Type B pancreatic cell (in vitro differentiated cells): ENCODE data around the gene SCGB1C1. TPM values are rescaled to one million over a fixed set of nuclear protein-coding genes. Genes with fewer than 3 reads are reported as not detected.

Source experiments
- DNase-seq: peaks from one replicate; pipeline ENCODE4 v3.0.0; 2021; ENCODE audit warnings: mixed read lengths; ENCODE audit not compliant: unreplicated experiment; ENCODE audit errors: extremely low spot score
- H3K27ac Mint-ChIP-seq: 2 replicates; pipeline ENCODE4 v1.8.0; 2021; ENCODE audit warnings: mild to moderate bottlenecking, mixed read lengths
- H3K27me3 Mint-ChIP-seq: 2 replicates; pipeline ENCODE4 v1.8.0; 2021; ENCODE audit warnings: mixed read lengths
- H3K36me3 Mint-ChIP-seq: 2 replicates; pipeline ENCODE4 v1.8.0; 2021; ENCODE audit warnings: mixed read lengths
- H3K4me1 Mint-ChIP-seq: one replicate; pipeline ENCODE4 v1.8.0; 2021; ENCODE audit warnings: mixed read lengths; ENCODE audit not compliant: unreplicated experiment
- H3K4me3 Mint-ChIP-seq: 2 replicates; pipeline ENCODE4 v1.8.0; 2021; ENCODE audit warnings: mild to moderate bottlenecking, mixed read lengths
- H3K9me3 Mint-ChIP-seq: 2 replicates; pipeline ENCODE4 v1.8.0; 2021; ENCODE audit warnings: mixed read lengths
- total RNA-seq: library from RNA; stranded (reverse); gene quantifications from 2 replicates; pipeline ENCODE4 v1.2.1, GENCODE V29; 2021; ENCODE audit warnings: low replicate concordance
- TF ChIP-seq, protein P1 (sequence below): fragments of 200-600 bp; sonication (generic); conservative IDR thresholded peaks from 2 replicates; pipeline ENCODE4 v1.5.0; 2021; ENCODE audit warnings: antibody characterized with exemption, mild to moderate bottlenecking

Gene SCGB1C1
- total RNA-seq, 1 donor from 2014 or later: not detected

DNA sequence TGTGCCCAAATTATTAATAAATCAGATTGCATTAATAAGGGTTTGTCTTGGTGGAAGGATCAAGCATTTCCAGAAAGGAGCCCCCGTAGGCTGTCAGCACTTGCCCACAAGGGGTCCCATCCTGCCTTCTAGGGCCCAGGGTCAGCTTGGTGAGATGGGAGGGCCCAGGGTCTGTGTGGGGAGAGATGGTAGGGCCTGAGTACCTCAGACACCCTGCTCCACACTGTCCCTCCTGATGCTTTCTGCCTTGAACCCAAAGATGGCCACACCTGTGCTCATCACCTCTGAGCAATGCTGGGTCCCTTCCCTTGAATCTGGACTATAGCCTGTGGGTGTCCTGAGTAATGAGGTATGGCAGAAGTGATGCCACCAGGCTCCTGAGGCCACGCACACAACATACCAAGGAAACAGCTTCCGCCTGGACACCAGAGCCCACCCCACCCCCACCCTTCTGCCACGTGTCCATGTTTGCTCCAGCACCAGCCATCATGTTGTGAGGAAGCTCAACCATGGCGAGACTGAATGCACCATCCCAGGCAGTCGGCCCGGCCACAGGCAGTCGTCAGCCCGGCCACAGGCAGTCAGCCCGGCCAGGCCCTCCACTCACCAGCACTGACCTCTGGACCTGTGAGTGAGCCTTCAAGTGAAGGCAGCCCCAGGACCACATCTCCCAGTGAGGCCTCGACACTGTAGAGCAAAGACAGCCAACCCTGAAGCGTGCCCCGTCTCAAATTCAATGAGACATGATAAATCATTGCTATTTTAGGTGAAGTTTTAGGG lies 7.5 kb downstream of the SCGB1C1 start:
- Mint-ChIP-seq H3K27me3 (no peaks in the 10 kb centered on the region), H3K4me1 (no peaks in the 10 kb centered on the region), H3K36me3 (peaks cover 5% of the 10 kb centered on the region), H3K9me3 (no peaks in the 10 kb centered on the region), H3K4me3 (no peak overlapping the region), H3K27ac (no peak overlapping the region)
- DNase-seq: peak; percentile 47
- TF ChIP-seq, protein P1, sequence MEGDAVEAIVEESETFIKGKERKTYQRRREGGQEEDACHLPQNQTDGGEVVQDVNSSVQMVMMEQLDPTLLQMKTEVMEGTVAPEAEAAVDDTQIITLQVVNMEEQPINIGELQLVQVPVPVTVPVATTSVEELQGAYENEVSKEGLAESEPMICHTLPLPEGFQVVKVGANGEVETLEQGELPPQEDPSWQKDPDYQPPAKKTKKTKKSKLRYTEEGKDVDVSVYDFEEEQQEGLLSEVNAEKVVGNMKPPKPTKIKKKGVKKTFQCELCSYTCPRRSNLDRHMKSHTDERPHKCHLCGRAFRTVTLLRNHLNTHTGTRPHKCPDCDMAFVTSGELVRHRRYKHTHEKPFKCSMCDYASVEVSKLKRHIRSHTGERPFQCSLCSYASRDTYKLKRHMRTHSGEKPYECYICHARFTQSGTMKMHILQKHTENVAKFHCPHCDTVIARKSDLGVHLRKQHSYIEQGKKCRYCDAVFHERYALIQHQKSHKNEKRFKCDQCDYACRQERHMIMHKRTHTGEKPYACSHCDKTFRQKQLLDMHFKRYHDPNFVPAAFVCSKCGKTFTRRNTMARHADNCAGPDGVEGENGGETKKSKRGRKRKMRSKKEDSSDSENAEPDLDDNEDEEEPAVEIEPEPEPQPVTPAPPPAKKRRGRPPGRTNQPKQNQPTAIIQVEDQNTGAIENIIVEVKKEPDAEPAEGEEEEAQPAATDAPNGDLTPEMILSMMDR: no peak

DNA sequence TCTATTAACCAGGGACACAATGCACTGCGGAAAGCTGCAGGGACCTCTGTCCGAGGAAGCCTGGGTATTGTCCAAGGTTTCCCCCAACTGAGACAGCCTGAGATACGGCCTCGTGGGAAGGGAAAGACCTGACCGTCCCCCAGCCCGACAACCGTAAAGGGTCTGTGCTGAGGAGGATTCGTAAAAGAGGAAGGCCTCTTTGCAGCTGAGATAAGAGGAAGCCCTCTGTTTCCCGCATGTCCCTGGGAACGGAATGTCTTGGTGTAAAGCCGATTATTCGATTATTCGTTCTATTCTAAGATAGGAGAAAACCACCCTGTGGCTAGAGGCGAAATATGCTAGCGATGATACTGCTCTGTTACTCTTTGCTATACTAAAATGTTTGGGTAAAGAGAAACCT lies 9.1 kb downstream of the SCGB1C1 start:
- Mint-ChIP-seq H3K4me3 (no peak overlapping the region), H3K27me3 (no peaks in the 10 kb centered on the region), H3K27ac (no peak overlapping the region), H3K36me3 (peaks cover 5% of the 10 kb centered on the region), H3K9me3 (no peaks in the 10 kb centered on the region), H3K4me1 (no peaks in the 10 kb centered on the region)
- TF ChIP-seq, protein P1: no peak
- no peak for DNase-seq

DNA sequence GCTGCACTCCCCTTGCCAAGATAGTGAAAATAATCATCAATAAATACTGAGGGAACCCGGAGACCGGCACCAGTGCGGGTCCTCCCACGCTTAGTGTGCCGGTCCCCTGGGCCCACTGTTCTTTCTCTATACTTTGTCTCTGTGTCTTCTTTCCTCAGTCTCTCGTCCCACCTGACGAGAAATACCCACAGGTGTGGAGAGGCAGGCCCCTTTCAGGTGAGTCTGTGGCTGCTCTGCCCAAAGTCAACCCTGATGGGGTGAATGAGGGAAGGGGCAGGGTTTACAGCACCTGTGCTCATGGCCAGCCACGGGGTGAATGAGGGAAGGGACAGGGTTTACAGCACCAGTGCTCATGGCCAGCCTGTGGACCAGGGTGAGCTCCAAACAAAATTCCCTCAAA lies 9.6 kb downstream of the SCGB1C1 start:
- Mint-ChIP-seq H3K4me1 (peaks cover 2% of the 10 kb centered on the region), H3K27ac (no peak overlapping the region), H3K4me3 (no peak overlapping the region), H3K9me3 (no peaks in the 10 kb centered on the region), H3K36me3 (peaks cover 5% of the 10 kb centered on the region), H3K27me3 (no peaks in the 10 kb centered on the region)
- TF ChIP-seq, protein P1: no peak
- DNase-seq: no peak

DNA sequence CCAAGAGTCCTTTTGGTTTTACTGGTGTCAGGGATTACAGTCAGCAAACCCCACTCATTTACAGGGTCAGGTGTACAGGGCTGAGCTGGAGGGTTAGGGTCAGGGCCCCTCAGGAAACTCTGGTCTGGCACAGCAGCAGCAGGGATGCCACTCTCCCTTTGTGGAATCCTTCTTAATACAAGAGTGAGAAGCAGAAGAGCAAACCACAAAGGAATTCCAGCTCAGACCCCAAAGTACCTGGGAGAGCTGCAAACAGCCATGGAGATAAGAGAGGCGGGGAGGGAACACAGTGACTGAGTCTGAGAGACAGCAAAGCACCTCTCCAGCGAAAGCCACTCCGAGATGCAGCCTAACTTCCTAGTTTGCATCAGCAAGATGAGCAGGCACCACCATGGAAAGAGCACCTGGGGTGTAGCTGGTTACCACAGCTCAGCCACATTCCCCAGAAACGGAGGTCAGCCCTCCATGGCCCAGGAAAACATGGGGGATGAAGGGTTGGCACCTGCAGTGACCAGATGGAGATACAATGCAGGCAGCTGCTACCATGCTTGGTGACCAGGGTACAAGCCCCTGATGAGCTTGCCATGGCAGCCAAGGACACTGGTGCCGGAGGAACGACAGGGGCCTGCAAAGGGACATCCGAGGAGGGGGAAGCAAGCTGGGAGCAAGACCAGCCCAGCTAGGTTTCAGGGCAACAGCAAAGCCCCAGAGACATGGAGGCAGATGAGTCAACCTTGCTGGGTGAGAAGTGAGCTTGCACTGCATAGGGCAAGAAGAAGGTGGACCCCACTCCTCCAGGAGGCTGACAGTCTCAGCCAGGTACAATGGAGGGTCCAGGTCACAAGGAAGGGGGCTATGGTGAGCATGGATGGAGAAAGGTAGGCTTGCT lies 10.4 kb downstream of the SCGB1C1 start:
- H3K36me3 Mint-ChIP-seq: peaks cover 5% of the 10 kb centered on the region
- H3K27ac Mint-ChIP-seq: peak overlapping the region; percentile 55
- TF ChIP-seq, protein P1: no peak
- peaks cover 3% of the 10 kb centered on the region for H3K4me1 Mint-ChIP-seq
- DNase-seq: no peak
- H3K27me3 Mint-ChIP-seq: no peaks in the 10 kb centered on the region
- no peaks in the 10 kb centered on the region for H3K9me3 Mint-ChIP-seq
- H3K4me3 Mint-ChIP-seq: peak overlapping the region; percentile 41

DNA sequence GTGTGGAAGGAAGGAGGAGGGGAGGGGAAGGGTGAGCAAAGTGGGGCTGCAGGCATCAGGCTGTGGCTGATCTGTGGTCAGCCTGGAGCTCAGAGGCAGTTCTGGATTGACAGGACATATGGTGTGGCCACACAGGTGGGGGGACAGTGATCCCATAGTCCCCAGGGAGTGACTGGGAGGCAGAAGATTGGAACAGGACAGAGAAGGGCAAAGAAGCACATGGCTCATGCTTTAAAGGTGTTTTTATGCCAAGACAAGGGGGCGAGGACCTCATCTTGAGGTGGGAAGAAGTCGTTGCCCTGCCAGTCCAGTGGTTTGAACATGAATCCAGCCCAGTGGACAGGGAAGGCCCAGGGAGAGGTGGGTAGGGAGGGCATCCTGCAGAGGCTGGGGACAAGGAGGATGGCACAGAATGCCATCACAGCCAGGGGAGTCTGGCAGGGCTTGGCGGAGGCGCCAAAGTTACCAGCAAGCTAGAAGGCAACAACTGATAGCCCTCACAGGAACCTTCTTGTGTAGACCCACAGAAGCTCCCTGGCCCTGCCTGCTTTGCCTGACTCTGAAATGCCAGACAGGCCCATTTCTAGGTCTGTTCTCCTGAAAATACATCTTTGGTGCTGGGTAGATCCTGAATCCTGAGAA lies 11.2 kb downstream of the SCGB1C1 start:
- no peaks in the 10 kb centered on the region for H3K27me3 Mint-ChIP-seq
- no peak overlapping the region for H3K27ac Mint-ChIP-seq
- no peak for DNase-seq
- H3K4me1 Mint-ChIP-seq: peaks cover 3% of the 10 kb centered on the region
- H3K9me3 Mint-ChIP-seq: no peaks in the 10 kb centered on the region
- peak overlapping the region; percentile 68 for H3K4me3 Mint-ChIP-seq
- TF ChIP-seq, protein P1: no peak
- peaks cover 5% of the 10 kb centered on the region for H3K36me3 Mint-ChIP-seq
